Activated naive CD8-positive, alpha-beta T cell (primary cell): Measurements from ENCODE around the gene MORF4L1.
"Not testable (repeated sequence)": the region's sequence is repeated elsewhere in the genome, so short reads cannot be mapped to it uniquely, and the experiment has no call there.

ENCODE experiments used
- H3K27ac Mint-ChIP-seq: one replicate; pipeline ENCODE4 v1.8.0; 2021; ENCODE audit warnings: mixed read lengths
- H3K27me3 Mint-ChIP-seq: one replicate; pipeline ENCODE4 v1.8.0; 2021; ENCODE audit warnings: mixed read lengths
- H3K36me3 Mint-ChIP-seq: one replicate; pipeline ENCODE4 v1.8.0; 2021; ENCODE audit warnings: mixed read lengths
- H3K4me1 Mint-ChIP-seq: one replicate; pipeline ENCODE4 v1.8.0; 2021; ENCODE audit warnings: low read depth, mixed read lengths
- H3K4me3 Mint-ChIP-seq: one replicate; pipeline ENCODE4 v1.8.0; 2021; ENCODE audit warnings: mild to moderate bottlenecking, mixed read lengths
- H3K9me3 Mint-ChIP-seq: one replicate; pipeline ENCODE4 v1.8.0; 2021; ENCODE audit warnings: low read depth, mixed read lengths

Gene MORF4L1

DNA sequence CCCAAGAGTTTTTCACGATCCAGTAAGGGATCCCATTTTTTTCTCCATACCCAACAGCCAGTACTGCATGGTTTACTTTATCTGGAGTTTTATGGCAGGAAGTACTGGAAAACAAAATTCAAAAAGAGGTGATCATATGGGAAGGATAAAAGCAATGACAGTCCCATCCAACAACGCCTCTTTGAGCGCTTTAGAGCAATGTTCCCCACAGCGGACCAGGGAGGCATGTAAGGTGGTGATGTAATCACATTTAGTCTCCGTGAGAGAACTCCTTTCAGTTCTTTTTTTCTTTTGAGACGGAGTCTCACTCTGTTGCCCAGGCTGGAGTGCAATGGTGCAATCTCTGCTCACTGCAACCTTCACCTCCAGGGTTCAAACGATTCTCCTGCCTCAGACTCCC is 50.3 kb downstream of the MORF4L1 start:
- no peaks in the 10 kb centered on the region for H3K4me1 Mint-ChIP-seq
- no peaks in the 10 kb centered on the region for H3K9me3 Mint-ChIP-seq
- H3K36me3 Mint-ChIP-seq, result no peaks in the 10 kb centered on the region
- no peak overlapping the region for H3K4me3 Mint-ChIP-seq
- H3K27ac Mint-ChIP-seq, result no peak overlapping the region
- no peaks in the 10 kb centered on the region for H3K27me3 Mint-ChIP-seq

DNA sequence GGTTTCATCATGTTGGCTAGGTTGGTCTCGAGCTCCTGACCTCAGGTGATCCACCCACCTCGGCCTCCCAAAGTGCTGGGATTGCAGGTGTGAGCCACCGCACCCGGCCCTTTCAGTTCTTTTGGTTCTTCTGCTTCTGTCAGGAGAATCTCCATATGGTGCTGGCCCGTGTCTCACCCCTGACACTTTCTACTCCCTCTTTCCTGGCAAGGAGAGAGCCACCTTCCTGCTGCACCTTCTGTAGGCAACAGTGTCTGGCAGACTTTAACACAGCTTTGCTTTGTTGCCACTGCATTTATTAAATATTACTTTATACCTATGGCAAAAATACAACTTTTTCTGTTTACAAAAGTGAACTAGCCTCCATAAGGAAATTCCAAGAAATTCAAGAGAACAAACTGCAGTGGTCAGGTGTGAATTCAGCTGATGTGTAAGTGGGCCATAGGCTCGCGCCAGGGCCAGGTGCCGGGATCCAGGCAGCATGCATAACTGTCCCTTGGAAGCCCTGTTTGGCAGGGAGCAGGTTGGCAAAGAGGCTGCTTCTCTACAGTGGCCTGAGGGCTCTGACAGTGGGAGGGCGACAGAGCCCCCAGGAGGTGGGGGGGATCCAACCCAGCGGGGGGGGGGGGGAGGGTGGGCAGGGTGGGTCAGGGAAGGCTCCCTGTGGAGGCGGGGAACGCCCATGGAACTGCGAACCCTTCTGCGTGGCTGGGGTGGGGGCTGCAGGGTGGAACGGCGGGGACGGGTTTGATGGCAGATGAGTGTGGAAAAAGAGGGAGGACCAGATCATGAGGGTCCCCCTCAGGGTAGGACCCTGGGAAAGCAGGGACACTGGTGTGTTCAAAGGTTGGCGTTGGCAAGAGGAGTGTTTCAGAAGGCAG is 51.0 kb downstream of the MORF4L1 start:
- Mint-ChIP-seq H3K36me3 (no peaks in the 10 kb centered on the region), H3K4me3 (no peak overlapping the region), H3K4me1 (no peaks in the 10 kb centered on the region), H3K27ac (peak overlapping the region; percentile 61), H3K9me3 (no peaks in the 10 kb centered on the region), H3K27me3 (no peaks in the 10 kb centered on the region)

DNA sequence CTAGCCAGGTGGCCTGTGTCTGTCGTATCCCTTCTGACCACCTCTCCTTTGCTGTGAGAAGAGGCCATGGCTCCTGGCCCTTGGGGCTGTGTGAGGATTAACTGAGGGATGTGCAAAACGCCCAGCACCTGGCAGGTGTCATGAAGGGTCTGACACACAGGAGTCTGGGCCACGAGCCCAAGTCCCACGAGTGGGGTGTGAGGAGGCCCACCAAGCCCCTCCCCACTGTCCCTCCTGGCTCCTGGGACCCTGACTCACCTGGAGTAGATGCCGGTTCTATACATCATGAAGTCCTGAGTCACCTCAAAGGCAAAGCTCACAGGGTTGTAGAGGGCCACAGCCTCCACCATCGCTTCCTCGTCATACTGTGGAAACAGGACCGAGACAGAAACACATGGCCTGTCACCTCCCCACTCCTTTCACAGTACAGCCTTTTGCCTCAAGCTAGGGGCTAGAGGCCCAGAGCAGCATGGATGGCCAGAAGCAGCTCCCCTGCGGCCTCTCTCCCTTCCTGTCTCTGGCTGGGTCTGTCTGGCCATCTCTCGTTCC is 52.5 kb downstream of the MORF4L1 start:
- Mint-ChIP-seq H3K27me3 (no peaks in the 10 kb centered on the region), H3K27ac (no peak overlapping the region), H3K9me3 (no peaks in the 10 kb centered on the region), H3K4me3 (no peak overlapping the region), H3K36me3 (no peaks in the 10 kb centered on the region), H3K4me1 (no peaks in the 10 kb centered on the region)

DNA sequence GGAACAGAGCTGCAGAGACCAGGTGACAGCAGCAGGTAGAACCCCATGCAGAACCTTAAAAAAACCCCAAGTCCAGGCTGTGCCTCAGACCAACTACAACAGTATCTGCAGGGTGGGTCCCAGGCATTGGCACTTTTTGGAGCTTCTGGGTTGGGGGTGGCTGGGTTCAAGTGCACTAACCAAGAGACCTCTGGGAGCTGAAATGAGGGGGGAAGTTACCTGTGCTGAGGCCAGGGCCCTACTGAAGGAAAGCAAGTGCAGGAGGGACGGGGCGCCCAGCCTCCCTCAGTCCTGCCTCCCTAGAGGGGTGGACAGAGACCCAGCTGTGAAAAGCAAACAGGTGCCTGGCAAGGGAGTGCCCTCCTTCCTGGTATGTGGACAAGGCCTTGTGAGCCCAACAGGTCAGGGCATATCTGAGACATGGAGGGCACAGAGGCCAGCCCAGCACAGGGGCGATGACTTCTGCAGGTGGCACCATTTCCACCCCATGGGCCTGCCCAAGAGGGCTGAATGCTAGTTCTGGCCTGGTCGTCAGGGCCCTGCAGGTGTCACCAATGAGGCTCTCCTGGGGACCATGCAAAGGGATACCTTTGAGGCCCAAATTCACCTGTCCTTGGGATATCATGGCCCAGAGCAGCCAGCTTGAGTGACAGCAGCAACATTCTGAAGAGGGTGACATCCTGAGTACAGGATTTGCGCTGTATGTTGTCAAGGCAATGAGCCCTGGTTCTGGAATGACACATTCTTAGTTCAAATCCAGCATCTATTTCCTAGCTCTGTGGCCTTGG is 53.5 kb downstream of the MORF4L1 start:
- H3K4me1 Mint-ChIP-seq, result no peaks in the 10 kb centered on the region
- H3K4me3 Mint-ChIP-seq, result no peak overlapping the region
- H3K27me3 Mint-ChIP-seq, result no peaks in the 10 kb centered on the region
- no peak overlapping the region for H3K27ac Mint-ChIP-seq
- no peaks in the 10 kb centered on the region for H3K36me3 Mint-ChIP-seq
- no peaks in the 10 kb centered on the region for H3K9me3 Mint-ChIP-seq

DNA sequence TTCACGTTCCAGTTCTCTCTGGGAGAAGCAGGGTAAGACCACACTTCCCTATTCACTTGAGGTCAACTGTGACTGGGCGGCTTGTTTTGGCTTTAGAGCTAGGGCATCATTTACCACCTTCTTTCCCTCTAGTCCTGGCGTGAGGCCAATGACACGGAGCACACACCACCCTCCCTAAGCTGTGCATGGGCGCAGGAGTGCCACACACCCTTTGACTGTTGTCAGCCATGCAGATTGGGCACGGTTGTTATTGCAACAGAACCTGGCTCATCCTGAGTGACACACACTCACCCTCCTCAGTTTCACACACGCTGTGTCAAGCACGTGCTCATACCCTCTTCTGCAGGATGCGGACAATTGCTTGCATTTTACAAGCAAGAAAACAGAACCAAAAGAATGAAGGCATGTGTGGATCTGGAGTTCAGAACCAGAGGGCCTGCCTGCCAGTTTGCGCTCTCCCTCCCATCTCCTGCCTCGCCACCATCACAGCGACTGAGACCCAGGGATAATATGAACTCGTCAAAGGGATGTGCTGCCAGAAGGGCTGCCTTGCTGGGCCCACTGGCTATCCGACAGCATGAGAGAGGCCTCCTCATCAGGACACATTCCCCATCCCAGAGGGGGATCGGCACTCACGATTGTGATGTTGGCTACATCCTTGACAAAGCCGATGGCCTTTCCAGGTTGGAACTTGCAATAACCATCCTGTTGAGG is 54.5 kb downstream of the MORF4L1 start:
- H3K27ac Mint-ChIP-seq, result no peak overlapping the region
- H3K36me3 Mint-ChIP-seq, result no peaks in the 10 kb centered on the region
- H3K27me3 Mint-ChIP-seq, result no peaks in the 10 kb centered on the region
- no peaks in the 10 kb centered on the region for H3K9me3 Mint-ChIP-seq
- H3K4me1 Mint-ChIP-seq, result no peaks in the 10 kb centered on the region
- no peak overlapping the region for H3K4me3 Mint-ChIP-seq

DNA sequence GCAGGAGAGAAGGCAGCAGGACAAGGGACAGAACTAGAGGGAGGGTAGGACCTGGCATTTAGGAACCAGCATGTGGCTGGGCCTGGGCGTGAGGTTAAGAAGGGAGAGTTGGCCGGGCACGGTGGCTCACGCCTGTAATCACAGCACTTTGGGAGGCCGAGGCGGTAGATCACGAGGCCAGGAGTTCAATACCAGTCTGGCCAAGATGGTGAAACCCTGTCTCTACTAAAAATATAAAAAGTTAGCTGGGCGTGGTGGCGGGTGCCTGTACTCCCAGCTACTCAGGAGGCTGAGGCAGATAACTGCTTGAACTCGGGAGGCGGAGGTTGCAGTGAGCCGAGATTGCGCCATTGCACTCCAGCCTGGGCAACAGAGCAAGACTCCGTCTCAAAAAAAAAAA is 55.5 kb downstream of the MORF4L1 start:
- not testable (repeated sequence) for H3K4me3 Mint-ChIP-seq, H3K36me3 Mint-ChIP-seq, H3K9me3 Mint-ChIP-seq, H3K27ac Mint-ChIP-seq, H3K4me1 Mint-ChIP-seq, H3K27me3 Mint-ChIP-seq

DNA sequence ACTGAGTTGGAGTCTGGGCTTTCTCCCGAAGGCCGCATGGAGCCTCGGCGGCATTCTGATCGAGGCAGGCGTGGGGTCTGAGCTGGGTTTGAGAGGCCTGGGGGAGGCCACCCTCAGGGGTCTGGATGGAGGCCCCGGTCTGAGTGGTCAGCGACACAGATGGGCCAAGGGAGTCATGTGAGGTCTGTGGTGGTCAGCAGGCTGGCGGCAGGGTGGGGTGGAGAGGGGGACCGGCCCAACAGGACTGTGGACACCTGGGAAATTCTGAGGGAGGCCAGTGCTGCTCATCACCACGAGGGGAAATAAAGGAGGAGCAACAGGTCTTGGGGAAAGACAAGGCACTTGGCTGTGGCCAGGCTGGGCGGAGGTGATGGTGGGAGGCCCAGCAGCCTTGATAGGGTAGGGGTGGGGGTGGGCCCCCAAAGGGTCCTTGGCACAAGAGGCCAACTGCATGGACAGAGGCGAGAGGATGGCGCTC is 56.0 kb downstream of the MORF4L1 start:
- Mint-ChIP-seq H3K27me3 (no peaks in the 10 kb centered on the region), H3K4me3 (no peak overlapping the region), H3K9me3 (no peaks in the 10 kb centered on the region), H3K36me3 (no peaks in the 10 kb centered on the region), H3K4me1 (no peaks in the 10 kb centered on the region), H3K27ac (no peak overlapping the region)

DNA sequence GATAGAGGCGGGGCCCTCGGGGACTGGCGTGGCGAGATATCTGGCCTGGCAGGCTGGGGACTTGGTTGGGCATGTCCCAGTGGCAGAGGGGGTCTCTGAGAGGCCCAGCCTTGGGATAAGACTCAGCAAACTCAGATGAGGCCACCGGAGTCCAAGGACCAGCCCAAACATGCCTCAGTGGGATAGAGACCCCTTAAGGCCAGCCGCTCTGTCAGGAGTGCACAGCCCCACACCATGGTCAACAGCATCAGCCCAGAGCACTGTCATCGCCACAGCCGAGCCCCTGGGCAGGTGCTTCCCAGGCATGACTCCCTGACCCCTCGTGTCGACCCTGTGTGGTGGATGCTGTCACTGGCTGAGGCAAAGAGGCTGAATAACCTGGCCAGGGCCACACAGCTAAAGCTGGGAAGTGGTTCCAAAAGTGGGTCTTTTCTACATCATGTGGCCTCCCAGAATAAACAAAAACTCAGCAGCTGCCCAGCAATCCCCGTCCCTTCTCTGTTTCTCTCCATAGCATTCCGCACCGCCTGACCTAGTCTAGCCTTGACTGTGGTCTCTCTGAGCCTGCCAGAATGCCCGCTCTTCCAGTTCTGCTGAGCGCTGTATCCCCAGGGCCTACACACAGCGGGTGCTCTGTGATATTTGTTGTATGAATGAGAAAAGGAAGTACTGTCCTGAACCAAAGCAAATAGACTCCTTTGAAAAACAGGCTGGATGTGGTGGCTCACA is 57.0 kb downstream of the MORF4L1 start:
- H3K36me3 Mint-ChIP-seq, result no peaks in the 10 kb centered on the region
- no peaks in the 10 kb centered on the region for H3K27me3 Mint-ChIP-seq
- H3K4me1 Mint-ChIP-seq, result no peaks in the 10 kb centered on the region
- no peak overlapping the region for H3K27ac Mint-ChIP-seq
- H3K9me3 Mint-ChIP-seq, result no peaks in the 10 kb centered on the region
- H3K4me3 Mint-ChIP-seq, result no peak overlapping the region

DNA sequence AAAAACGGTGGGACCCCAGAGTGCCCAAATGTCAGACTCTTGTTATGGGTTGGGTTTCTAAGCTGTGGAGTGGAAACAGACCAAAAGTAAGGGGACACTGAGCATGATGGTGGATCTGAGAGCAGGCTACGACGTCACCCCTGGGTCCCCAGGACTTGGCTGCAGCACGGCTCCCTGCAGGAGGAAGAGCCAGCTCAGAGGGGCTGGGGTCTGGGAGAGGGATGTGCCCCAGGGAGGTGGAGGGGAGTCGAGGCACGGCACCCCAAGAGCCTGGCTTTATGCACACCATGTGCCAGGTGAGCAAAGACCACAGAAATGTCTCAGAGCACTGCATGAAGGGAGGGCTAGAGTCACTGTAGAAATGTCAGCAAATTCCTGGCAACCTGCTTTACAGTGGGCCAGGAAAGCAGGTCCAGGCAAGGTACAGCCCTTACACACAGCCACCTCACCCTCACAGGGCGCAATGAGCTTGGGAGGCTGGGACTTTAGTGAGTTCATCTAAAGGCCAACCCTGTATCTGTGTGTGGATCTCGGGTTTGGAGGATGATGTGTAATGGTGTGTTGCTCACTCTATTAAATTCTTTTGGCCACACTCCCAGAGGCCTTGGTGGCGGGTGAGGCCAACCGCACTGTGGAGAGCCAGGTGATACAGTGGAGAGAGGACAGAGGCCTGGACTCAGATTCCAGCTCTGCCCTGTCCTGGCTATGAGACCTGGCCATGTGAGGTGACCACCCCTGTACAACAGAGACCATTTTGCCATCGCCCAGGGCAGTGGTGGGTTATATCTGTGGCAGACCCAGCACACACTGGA is 58.1 kb downstream of the MORF4L1 start:
- no peak overlapping the region for H3K27ac Mint-ChIP-seq

DNA sequence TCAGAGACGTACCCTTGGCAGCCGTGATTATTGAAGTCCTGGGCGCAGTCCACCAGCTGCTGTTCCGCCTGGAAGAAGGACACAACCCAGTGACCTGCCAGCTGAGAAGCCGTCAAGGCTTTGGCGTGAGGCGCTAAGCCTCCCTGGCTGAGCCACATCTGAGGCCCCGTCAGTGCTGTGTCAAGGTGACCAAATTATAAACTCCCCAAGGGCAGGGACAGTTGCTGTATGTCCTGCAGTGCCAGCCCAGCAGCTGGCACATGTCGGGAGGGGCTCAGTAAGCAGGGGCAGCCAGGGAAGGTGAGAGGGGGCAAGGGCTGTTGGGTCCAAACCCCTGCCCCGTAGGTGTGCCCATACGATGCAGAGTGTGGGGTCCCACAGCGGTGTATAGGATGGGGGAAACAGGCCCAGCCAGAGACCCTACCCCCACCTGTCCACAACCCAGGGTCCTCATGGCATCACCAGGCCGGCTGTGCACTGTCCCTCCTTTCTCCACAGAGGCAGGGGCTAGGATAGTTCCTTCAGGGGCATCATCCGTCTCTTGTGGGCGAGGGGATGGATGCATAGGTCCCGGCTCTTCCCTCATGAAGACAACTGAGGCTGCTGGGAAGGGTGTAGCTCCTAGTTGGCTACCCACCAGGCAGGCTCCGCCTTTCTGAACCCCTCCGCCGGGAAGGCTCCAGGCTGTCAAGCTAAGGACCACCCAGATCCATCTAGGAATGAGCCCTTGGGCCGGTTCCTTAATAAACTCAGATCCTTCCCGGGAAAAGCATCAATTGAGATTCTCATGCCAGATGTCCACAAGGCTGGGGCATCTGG is 59.0 kb downstream of the MORF4L1 start:
- H3K27ac Mint-ChIP-seq, result no peak overlapping the region

More for the DNA sequence above, 58.1 kb downstream of the MORF4L1 start:
- Mint-ChIP-seq H3K4me3 (no peak overlapping the region), H3K36me3 (no peaks in the 10 kb centered on the region), H3K27me3 (no peaks in the 10 kb centered on the region), H3K9me3 (no peaks in the 10 kb centered on the region), H3K4me1 (no peaks in the 10 kb centered on the region)

DNA sequence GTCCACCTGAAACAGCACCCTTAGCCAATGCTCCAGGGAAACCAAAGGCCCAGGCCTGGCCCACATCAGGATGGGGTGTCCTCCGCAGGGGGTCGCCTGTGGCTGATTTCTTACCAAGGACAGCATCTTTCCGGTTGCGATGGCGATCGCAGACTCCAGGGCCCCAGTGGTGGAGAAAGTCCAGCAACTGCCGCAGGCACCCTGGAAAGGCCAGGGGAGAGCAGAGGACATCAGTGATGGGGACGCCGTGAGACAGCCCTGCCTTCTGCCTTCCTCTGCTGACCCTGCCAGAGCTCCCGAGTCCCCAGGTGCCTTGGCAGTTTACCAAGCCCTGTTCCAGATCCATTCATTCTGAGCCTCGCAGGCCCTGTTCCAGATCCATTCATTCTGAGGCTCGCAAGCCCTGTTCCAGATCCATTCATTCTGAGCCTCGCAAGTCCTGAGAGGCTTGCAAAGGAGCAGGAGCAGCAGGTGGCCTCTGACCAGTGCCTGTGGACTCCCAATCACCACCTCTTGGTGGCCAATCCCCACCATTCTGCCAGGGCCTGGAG is 59.6 kb downstream of the MORF4L1 start:
- H3K27ac Mint-ChIP-seq, result no peak overlapping the region
- peaks cover 2% of the 10 kb centered on the region for H3K4me1 Mint-ChIP-seq
- H3K9me3 Mint-ChIP-seq, result no peaks in the 10 kb centered on the region
- H3K4me3 Mint-ChIP-seq, result no peak overlapping the region
- H3K36me3 Mint-ChIP-seq, result no peaks in the 10 kb centered on the region
- H3K27me3 Mint-ChIP-seq, result no peaks in the 10 kb centered on the region

More for the DNA sequence above, 59.0 kb downstream of the MORF4L1 start:
- no peaks in the 10 kb centered on the region for H3K9me3 Mint-ChIP-seq
- H3K36me3 Mint-ChIP-seq, result no peaks in the 10 kb centered on the region
- H3K4me3 Mint-ChIP-seq, result no peak overlapping the region
- no peaks in the 10 kb centered on the region for H3K27me3 Mint-ChIP-seq
- no peaks in the 10 kb centered on the region for H3K4me1 Mint-ChIP-seq

DNA sequence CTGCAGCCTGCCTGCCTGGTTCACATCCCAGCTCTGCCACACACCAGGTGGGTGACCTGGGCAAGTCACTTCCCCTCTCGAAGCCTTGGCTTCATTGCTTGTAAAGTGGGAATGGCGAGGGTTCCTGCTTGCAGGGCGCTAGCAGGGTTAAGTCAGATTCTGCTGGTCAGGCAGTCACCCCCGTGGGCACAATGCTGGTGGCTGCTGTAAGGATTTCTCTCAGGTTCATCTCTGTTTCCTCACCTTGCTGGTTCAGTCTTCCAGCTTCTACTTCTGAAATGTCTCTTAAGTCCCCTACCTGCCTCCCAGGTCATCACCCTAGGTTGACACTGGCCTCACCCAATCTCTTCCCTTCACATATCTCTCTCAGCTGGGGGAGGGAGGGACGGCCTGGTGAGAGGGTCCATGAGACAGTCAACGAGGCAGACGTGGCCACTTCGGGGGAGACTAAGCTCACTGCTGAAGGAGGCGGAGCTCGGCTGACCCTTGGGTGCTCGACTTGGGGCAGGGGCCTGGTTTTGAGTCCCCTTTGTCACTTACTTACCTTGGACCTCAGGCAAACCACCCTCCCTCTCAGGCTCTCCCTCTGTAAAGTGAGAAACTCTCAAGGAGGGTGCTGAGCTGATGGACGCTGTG is 60.6 kb downstream of the MORF4L1 start:
- H3K27ac Mint-ChIP-seq, result no peak overlapping the region
- no peaks in the 10 kb centered on the region for H3K36me3 Mint-ChIP-seq

More for the DNA sequence above, 60.6 kb downstream of the MORF4L1 start:
- peaks cover 5% of the 10 kb centered on the region for H3K4me1 Mint-ChIP-seq
- no peak overlapping the region for H3K4me3 Mint-ChIP-seq
- peaks cover under 1% of the 10 kb centered on the region for H3K27me3 Mint-ChIP-seq
- no peaks in the 10 kb centered on the region for H3K9me3 Mint-ChIP-seq
